GM19025 (cell line): ENCODE measurements around the gene NMUR1.
A peak's percentile ranks its signal among the peaks of the same experiment; 100 is the strongest.

Experiments
- ATAC-seq: cut with Tn5 transposase; IDR thresholded peaks from one replicate; pipeline ENCODE4 v1.9.1; 2021; ENCODE audit warnings: mild to moderate bottlenecking, low read depth, moderate library complexity; ENCODE audit not compliant: unreplicated experiment

Gene NMUR1

GRCh38 chr2:231527955-231528635 lies 2.1 kb downstream of the NMUR1 start:
- ATAC-seq, result no peak

GRCh38 chr2:231527091-231527395 lies 3.2 kb downstream of the NMUR1 start:
- ATAC-seq, result no peak

GRCh38 chr2:231526341-231527090 lies 3.7 kb downstream of the NMUR1 start:
- no peak for ATAC-seq

- ATAC-seq, result no peak
Observed at GRCh38 chr2:231525248-231526163, 4.7 kb downstream of the NMUR1 start.

GRCh38 chr2:231524477-231525247 lies 5.6 kb downstream of the NMUR1 start:
- ATAC-seq, result no peak

GRCh38 chr2:231523451-231524285 lies 6.6 kb downstream of the NMUR1 start:
- ATAC-seq, result no peak

GRCh38 chr2:231522418-231523180 lies 7.6 kb downstream of the NMUR1 start:
- no peak for ATAC-seq

GRCh38 chr2:231521443-231521842 lies 8.8 kb downstream of the NMUR1 start:
- no peak for ATAC-seq

- no peak for ATAC-seq
Observed at GRCh38 chr2:231519975-231520555, 10.2 kb downstream of the NMUR1 start.

GRCh38 chr2:231518771-231519170 lies 11.5 kb downstream of the NMUR1 start:
- ATAC-seq, result no peak

GRCh38 chr2:231515603-231516002 lies 14.6 kb downstream of the NMUR1 start:
- ATAC-seq, result no peak

GRCh38 chr2:231514951-231515297 lies 15.3 kb downstream of the NMUR1 start:
- ATAC-seq, result no peak

GRCh38 chr2:231514225-231514950 lies 15.9 kb downstream of the NMUR1 start:
- ATAC-seq, result peak; percentile 100

GRCh38 chr2:231513746-231514224 lies 16.5 kb downstream of the NMUR1 start:
- ATAC-seq, result no peak

GRCh38 chr2:231512222-231512621 lies 18.0 kb downstream of the NMUR1 start:
- no peak for ATAC-seq

GRCh38 chr2:231503766-231504165 lies 26.5 kb downstream of the NMUR1 start:
- no peak for ATAC-seq

- no peak for ATAC-seq
Observed at GRCh38 chr2:231502596-231502995, 27.6 kb downstream of the NMUR1 start.

- ATAC-seq, result no peak
Observed at GRCh38 chr2:231497651-231498050, 32.6 kb downstream of the NMUR1 start.
